HAP-1 (cell line): Measurements from ENCODE around the gene LOXL1.

Experiments used
- DNase-seq, 2 experiments: peaks; one replicate each; pipeline ENCODE4 v3.0.0-alpha.2; 2016 to 2020; ENCODE audit warnings: low spot score in 2 of 2
- H3K27me3 ChIP-seq: fragments of 250-450 bp; sonication (Bioruptor Pico); 2 replicates; pipeline ENCODE4 v1.5.1; 2020; ENCODE audit warnings: low read depth, mild to moderate bottlenecking, moderate library complexity
- H3K36me3 ChIP-seq: fragments of 250-450 bp; sonication (Bioruptor Pico); replicated peaks from 2 replicates; pipeline ENCODE4 v1.5.1; 2020; ENCODE audit warnings: mild to moderate bottlenecking
- H3K4me1 ChIP-seq: fragments of 250-450 bp; sonication (Bioruptor Pico); 2 replicates; pipeline ENCODE4 v1.5.1; 2020; ENCODE audit warnings: mild to moderate bottlenecking
- H3K4me3 ChIP-seq: fragments of 250-450 bp; sonication (Bioruptor Pico); 2 replicates; pipeline ENCODE4 v1.5.1; 2020; ENCODE audit warnings: mild to moderate bottlenecking, moderate library complexity
- H3K9me3 ChIP-seq: fragments of 250-450 bp; sonication (Bioruptor Pico); 2 replicates; pipeline ENCODE4 v1.5.1; 2020; ENCODE audit warnings: mild to moderate bottlenecking, moderate library complexity
- in situ Hi-C: fragments of 300-500 bp; cut with MboI; formaldehyde crosslinking; loops from 3 replicates; pipeline ENCODE4 v1.14.3; 2020; ENCODE audit warnings: low sequenced_read_pairs, inconsistent platforms, mixed read lengths

The LOXL1 gene

GRCh38 chr15:73891328-73892315, 34.6 kb upstream of the LOXL1 start:
- in situ Hi-C loops, result no loop called here
- H3K4me3 ChIP-seq, result no peak overlapping the region

DNA sequence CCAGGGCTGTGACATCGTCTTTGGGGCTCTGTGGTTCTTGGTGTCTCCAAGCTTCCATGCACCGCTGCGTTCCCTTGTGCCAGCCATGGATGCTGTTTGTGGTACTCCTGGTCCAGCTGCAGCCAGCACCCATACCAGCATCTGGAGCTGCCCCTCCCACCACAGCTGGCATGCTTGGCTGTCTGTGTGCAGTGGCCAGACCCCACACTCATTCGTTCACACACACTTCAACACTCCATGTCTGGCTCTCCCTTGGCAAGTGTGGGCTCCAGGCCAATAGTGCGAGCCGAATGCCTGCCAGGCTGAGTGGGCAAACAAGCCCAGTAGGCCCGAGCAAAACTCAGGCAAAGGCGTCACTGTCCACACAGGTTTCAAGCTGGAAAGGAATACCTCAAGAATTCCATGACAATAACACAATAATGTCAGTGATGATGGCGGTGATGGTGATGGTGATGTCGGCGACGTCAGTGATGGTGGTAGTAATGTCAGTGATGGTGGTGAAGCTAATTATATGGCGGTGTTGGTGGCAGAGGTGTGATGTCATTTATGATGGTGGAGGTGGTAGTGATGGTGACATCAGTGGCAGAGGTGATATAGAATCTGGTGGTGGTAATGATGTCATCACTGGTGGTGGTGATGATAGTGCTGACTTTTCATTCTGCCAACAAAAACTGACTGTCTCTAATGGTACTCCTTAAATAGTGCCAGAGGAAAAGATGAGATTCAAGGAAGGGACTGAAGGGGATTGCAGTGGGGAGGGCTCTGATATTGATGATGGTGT, 33.6 kb upstream of the LOXL1 start:
- Histone ChIP-seq H3K4me1 (no peaks in the 10 kb centered on the region), H3K9me3 (peaks cover 3% of the 10 kb centered on the region), H3K36me3 (no peaks in the 10 kb centered on the region), H3K27me3 (peaks cover 22% of the 10 kb centered on the region), H3K4me3 (no peak overlapping the region)
- DNase-seq, result no peak
- in situ Hi-C loops, result no loop called here

More at GRCh38 chr15:73891328-73892315, 34.6 kb upstream of the LOXL1 start:
- Histone ChIP-seq H3K9me3 (peaks cover 3% of the 10 kb centered on the region), H3K27me3 (peaks cover 22% of the 10 kb centered on the region), H3K36me3 (no peaks in the 10 kb centered on the region), H3K4me1 (no peaks in the 10 kb centered on the region)
- no peak for DNase-seq

DNA sequence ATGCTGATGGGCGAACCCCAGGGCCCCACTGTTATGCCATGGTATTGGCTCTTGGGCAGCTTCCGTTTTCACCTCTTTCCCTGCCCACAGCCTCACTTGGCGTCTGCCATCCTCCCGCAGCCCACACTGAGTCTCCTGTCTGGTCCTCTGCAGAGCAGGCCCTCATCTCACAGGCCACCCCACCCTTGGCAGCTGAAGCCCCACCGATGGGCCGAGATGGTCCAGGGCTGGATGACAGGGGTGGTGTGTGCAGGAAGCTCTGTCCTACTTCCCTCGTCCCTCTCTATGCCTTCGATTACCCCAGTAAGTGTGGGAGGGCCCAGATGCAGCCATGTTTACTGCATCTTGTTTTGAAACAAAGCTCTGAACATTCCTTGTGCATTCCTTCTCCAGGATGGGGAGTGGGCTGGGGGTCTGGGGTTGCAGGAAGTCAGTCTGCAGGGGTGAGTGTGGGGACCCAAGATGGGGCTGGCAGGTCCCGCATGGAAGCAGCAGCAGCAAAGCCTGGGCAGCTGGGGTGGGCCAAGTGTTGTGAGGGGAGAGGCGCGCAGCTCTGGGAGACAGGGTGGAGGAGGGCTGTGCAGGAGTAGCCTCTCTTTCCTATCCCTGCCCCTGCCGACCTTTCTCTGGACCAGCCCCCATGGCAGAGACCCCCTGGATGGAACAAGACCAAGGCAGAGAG, 32.0 kb upstream of the LOXL1 start:
- in situ Hi-C loops, result no loop called here
- H3K36me3 ChIP-seq, result no peaks in the 10 kb centered on the region
- no peak overlapping the region for H3K4me3 ChIP-seq
- no peaks in the 10 kb centered on the region for H3K4me1 ChIP-seq
- DNase-seq, result no peak
- peaks cover 16% of the 10 kb centered on the region for H3K27me3 ChIP-seq
- peaks cover 3% of the 10 kb centered on the region for H3K9me3 ChIP-seq

- in situ Hi-C loops, result no loop called here
- Histone ChIP-seq H3K27me3 (no peaks in the 10 kb centered on the region), H3K9me3 (no peaks in the 10 kb centered on the region), H3K36me3 (no peaks in the 10 kb centered on the region), H3K4me3 (no peak overlapping the region), H3K4me1 (no peaks in the 10 kb centered on the region)
- DNase-seq, result peak; percentile 70 to 88
These were observed 28.6 kb upstream of the LOXL1 start for GRCh38 chr15:73897441-73898261.

- no peak for DNase-seq
- in situ Hi-C loops, result no loop called here
- no peaks in the 10 kb centered on the region for H3K27me3 ChIP-seq
These were observed 26.8 kb upstream of the LOXL1 start for GRCh38 chr15:73899197-73900094.

DNA sequence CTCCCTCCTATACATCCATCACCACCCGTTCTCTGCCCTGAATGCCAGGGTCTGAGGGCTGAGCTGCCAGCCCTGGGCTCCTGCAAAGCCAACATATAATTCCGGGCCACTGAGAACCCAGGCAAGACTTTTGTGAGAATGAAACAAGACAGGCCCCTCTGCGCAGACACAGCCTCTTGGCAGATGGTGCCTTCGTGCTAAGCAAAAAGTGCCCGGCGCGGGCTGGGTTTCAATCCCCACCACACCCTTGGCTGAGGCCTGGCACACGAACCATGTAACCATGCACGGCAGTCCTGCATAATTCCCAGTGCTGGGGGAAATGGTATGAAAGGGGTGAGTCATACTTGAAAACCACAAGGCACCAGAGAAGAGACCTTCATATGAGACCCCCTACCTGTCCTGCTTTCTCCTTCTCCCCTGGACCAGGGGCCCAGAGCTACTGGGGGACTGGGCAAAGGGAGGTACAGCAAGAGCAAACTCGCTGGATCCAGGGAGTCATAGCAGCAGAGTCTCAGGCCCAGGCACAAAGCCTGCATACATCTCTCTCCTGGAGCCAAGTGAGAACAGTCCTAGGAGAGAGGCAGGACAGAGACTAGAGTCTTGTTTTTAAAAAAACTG, 26.1 kb upstream of the LOXL1 start:
- Histone ChIP-seq H3K36me3 (no peaks in the 10 kb centered on the region), H3K4me1 (no peaks in the 10 kb centered on the region), H3K4me3 (no peak overlapping the region), H3K27me3 (no peaks in the 10 kb centered on the region), H3K9me3 (no peaks in the 10 kb centered on the region)
- DNase-seq, result no peak
- in situ Hi-C loops, result no loop called here

More at GRCh38 chr15:73899197-73900094, 26.8 kb upstream of the LOXL1 start:
- H3K4me3 ChIP-seq, result no peak overlapping the region
- H3K9me3 ChIP-seq, result no peaks in the 10 kb centered on the region
- H3K4me1 ChIP-seq, result no peaks in the 10 kb centered on the region
- no peaks in the 10 kb centered on the region for H3K36me3 ChIP-seq

DNA sequence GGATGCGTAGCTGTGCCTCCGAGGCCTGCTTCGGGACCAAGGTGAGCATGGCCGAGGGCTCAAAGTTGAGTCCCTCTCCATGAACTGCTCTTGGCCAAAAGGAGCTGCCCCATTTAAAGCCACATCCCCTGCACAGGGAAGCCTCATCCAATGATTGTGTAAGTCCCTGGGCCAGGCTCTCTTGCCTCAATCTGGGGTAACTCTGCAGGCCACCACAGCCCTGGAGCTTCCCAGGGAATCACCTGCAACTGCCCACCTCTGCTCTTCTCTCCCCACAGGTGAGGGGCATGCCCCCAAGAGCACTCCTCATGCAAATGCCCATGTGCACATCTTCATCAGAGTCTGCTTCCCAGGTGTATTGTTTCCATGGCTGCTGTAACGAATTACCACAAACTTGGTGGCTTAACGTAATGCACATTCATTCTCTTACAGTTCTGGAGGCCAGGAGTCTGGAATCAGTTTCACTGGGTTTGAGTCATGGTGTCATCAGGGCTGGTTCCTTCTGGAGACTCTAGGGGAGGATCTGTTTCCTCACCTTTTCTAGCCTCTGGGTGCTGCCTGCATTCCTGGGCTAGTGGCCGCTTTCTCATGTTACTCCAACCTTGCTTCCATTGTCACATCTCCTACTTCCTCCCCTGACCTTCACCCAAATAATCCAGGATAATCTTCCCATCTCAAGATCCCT, 25.0 kb upstream of the LOXL1 start:
- H3K27me3 ChIP-seq, result no peaks in the 10 kb centered on the region
- no peaks in the 10 kb centered on the region for H3K9me3 ChIP-seq
- H3K4me1 ChIP-seq, result no peaks in the 10 kb centered on the region
- no peaks in the 10 kb centered on the region for H3K36me3 ChIP-seq
- DNase-seq, result no peak
- in situ Hi-C loops, result no loop called here
- H3K4me3 ChIP-seq, result no peak overlapping the region

DNA sequence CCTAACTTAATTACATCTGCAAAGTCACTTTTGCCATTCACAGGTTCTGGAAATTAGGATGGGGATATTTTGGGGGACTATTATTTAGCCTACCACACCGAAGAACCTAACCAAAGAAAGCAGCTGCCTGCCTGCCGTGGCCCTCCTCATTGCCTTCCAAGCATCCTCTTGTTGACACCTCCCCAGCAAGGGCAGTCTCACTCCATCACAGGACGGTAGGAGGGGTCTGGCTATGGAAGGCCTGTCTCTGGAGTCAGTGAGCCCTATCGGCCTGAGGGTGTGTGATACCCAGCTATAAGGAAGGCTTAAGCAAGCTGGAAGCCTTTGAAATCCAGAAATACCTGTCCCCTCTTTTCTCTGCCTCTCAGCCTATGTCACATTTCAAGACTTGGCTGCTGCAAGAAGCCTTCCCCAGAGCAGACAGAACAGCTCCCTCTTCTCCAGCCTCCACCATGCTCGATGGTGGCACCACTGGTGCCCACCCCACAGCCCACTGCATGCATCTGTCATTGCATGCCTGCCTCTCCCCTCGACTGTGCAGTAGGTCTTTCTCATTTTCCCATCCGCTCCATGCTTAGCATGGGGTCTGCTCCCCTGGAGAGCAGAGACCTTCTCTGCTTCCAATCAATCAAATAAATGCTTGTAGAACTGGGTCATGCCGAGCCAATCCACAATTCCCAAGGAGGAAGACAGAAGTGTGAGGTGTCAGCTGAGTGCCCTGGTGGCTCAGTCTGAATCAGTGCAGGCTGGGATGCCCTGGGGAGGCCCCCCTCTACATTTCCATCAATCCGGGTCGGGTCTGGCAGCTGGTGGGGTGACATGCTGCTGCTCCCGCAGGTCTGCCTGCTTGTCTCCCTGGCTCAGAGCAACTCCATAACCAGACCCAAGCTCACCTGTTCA, 23.9 kb upstream of the LOXL1 start:
- in situ Hi-C loops, result no loop called here
- Histone ChIP-seq H3K36me3 (no peaks in the 10 kb centered on the region), H3K4me3 (no peak overlapping the region), H3K27me3 (no peaks in the 10 kb centered on the region), H3K4me1 (no peaks in the 10 kb centered on the region), H3K9me3 (no peaks in the 10 kb centered on the region; the same call in 1 of the 2 replicates)
- DNase-seq, result no peak

- H3K9me3 ChIP-seq, result no peaks in the 10 kb centered on the region; the same call in 1 of the 2 replicates
- no peaks in the 10 kb centered on the region for H3K36me3 ChIP-seq
- H3K4me3 ChIP-seq, result no peak overlapping the region
- in situ Hi-C loops, result no loop called here
- H3K27me3 ChIP-seq, result no peaks in the 10 kb centered on the region
- no peak for DNase-seq
- no peaks in the 10 kb centered on the region for H3K4me1 ChIP-seq
These were observed 22.0 kb upstream of the LOXL1 start for GRCh38 chr15:73904026-73904815.

DNA sequence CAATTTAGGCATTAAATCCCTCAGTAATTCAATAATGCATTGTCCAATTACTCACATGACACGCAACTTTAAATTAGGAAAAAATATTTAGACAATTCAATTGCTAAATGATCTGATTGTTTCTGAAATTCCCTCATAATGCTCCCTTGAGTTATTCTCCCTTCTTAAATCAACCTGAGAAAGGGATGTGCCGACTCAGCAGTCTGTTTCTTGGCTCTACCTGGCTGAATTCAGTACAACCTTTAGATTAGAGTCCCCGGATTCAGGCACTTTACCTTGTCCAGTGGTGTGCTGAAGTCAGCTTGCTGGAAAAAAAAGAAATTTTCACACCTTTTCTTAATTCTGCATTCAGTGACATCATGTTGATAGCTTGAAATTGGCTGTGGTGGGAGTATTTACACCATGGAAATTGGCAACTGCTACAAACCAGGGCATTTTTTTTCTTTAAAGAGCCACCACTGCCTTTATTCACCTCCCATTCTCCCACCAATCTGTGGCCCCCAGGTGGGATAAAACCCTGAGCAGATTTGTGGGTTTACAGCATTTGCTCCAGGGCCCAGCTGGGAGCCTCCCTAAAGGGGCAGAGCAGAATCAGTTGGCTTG, 20.9 kb upstream of the LOXL1 start:
- H3K36me3 ChIP-seq, result no peaks in the 10 kb centered on the region
- H3K4me3 ChIP-seq, result no peak overlapping the region
- H3K9me3 ChIP-seq, result no peaks in the 10 kb centered on the region; the same call in 1 of the 2 replicates
- H3K4me1 ChIP-seq, result no peaks in the 10 kb centered on the region
- in situ Hi-C loops, result no loop called here
- no peaks in the 10 kb centered on the region for H3K27me3 ChIP-seq
- DNase-seq, result no peak
